ENCODE data around the gene SLC25A36. TPM values are rescaled to one million over a fixed set of nuclear protein-coding genes. Genes with fewer than 3 reads are reported as not detected.
"Not testable (repeated sequence)": the region's sequence is repeated elsewhere in the genome, so short reads cannot be mapped to it uniquely, and the experiment has no call there.

Gene SLC25A36
- total RNA-seq, 1 donor from 2014 or later, result 63.8 TPM

- no peaks in the 10 kb centered on the region for H3K27me3 ChIP-seq (ENCODE audit: control insufficient read depth, insufficient read depth, low read length)
- TF ChIP-seq CTCF (IDR thresholded peaks at IDR 0.05; ENCODE audit: insufficient read depth, low read length, poor library complexity, severe bottlenecking), result no peak
- DNase-seq (ENCODE audit: low read depth), result no peak
- no peak overlapping the region for H3K4me3 ChIP-seq (ENCODE audit: low read depth, low read length)
- H3K36me3 ChIP-seq (ENCODE audit: control insufficient read depth, insufficient read depth, low read length), result no peaks in the 10 kb centered on the region
Measured at GRCh38 chr3:140955645-140956044, 14.0 kb downstream of the SLC25A36 start.

- DNase-seq (ENCODE audit: low read depth), result no peak
- H3K4me3 ChIP-seq (ENCODE audit: low read depth, low read length), result no peak overlapping the region
- no peaks in the 10 kb centered on the region for H3K36me3 ChIP-seq (ENCODE audit: control insufficient read depth, insufficient read depth, low read length)
- no peaks in the 10 kb centered on the region for H3K27me3 ChIP-seq (ENCODE audit: control insufficient read depth, insufficient read depth, low read length)
- TF ChIP-seq CTCF (IDR thresholded peaks at IDR 0.05; ENCODE audit: insufficient read depth, low read length, poor library complexity, severe bottlenecking), result no peak
Measured at GRCh38 chr3:140956058-140956835, 14.6 kb downstream of the SLC25A36 start.

- H3K36me3 ChIP-seq (ENCODE audit: control insufficient read depth, insufficient read depth, low read length), result no peaks in the 10 kb centered on the region
- peak; percentile 47 for TF ChIP-seq CTCF (IDR thresholded peaks at IDR 0.05; ENCODE audit: insufficient read depth, low read length, poor library complexity, severe bottlenecking)
- DNase-seq (ENCODE audit: low read depth), result peak; percentile 4
- H3K27me3 ChIP-seq (ENCODE audit: control insufficient read depth, insufficient read depth, low read length), result no peaks in the 10 kb centered on the region
- no peak overlapping the region for H3K4me3 ChIP-seq (ENCODE audit: low read depth, low read length)
Measured at GRCh38 chr3:140972833-140973232, 31.2 kb downstream of the SLC25A36 start.

GRCh38 chr3:140974900-140975299 is 33.3 kb downstream of the SLC25A36 start:
- no peak for TF ChIP-seq CTCF (IDR thresholded peaks at IDR 0.05; ENCODE audit: insufficient read depth, low read length, poor library complexity, severe bottlenecking)
- DNase-seq (ENCODE audit: low read depth), result no peak
- no peaks in the 10 kb centered on the region for H3K27me3 ChIP-seq (ENCODE audit: control insufficient read depth, insufficient read depth, low read length)
- no peak overlapping the region for H3K4me3 ChIP-seq (ENCODE audit: low read depth, low read length)
- no peaks in the 10 kb centered on the region for H3K36me3 ChIP-seq (ENCODE audit: control insufficient read depth, insufficient read depth, low read length)

- TF ChIP-seq CTCF (IDR thresholded peaks at IDR 0.05; ENCODE audit: insufficient read depth, low read length, poor library complexity, severe bottlenecking), result no peak
- no peaks in the 10 kb centered on the region for H3K36me3 ChIP-seq (ENCODE audit: control insufficient read depth, insufficient read depth, low read length)
- no peaks in the 10 kb centered on the region for H3K27me3 ChIP-seq (ENCODE audit: control insufficient read depth, insufficient read depth, low read length)
- no peak overlapping the region for H3K4me3 ChIP-seq (ENCODE audit: low read depth, low read length)
- no peak for DNase-seq (ENCODE audit: low read depth)
Measured at GRCh38 chr3:140980663-140981062, 39.0 kb downstream of the SLC25A36 start.

GRCh38 chr3:140987792-140988191 is 46.2 kb downstream of the SLC25A36 start:
- not testable (repeated sequence) for DNase-seq (ENCODE audit: low read depth); H3K36me3 ChIP-seq (ENCODE audit: control insufficient read depth, insufficient read depth, low read length); H3K27me3 ChIP-seq (ENCODE audit: control insufficient read depth, insufficient read depth, low read length); H3K4me3 ChIP-seq (ENCODE audit: low read depth, low read length)
